HG03066 (cell line): ENCODE data around the gene TMEM245.

Experiments used
- ATAC-seq: cut with Tn5 transposase; IDR thresholded peaks from one replicate; pipeline ENCODE4 v1.9.1; 2021; ENCODE audit warnings: low read depth; ENCODE audit not compliant: unreplicated experiment

The TMEM245 gene

DNA sequence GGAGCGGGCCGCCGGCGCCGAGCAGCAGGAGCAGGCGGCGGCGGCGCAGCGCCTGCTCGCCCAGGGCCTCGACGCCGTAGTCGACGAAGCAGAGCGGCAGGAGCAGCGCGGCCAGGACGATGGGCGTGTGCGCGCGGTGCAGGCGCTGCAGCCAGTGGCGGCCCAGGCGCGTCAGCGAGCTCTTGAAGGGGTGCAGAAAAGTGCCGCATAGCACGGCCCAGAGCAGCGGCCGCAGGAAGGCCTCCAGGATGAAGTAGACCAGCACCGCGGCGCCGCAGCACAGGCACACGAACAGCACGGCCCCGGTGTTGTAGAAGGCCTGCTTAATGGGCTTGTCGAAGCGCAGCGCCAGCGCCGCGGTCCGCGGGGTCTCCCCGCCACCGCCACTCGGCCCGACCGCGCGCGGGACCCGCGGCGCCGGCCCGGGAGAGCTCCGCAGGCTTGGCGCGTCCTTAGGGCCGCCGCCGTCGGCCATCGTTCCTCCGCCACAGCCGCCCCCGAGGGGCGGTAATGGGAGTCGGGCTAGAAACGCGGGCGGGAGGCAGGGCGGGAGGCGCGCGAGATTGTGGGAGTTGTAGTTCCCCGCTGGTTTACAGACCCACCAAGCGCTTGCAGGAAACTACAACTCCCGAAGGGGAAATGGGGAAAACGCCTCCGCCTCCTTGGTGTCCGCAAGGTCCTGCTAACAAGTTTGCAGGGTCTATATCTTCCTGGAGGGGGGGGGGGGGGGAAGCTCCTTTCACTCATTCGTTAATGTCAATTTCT is at the start of gene TMEM245:
Gene TMEM245, minus strand, starts transcription at position 509 of the 765 bp plus-strand sequence. Its CDS starts 34 bp downstream, at position 475.
- peak; percentile 88 for ATAC-seq

DNA sequence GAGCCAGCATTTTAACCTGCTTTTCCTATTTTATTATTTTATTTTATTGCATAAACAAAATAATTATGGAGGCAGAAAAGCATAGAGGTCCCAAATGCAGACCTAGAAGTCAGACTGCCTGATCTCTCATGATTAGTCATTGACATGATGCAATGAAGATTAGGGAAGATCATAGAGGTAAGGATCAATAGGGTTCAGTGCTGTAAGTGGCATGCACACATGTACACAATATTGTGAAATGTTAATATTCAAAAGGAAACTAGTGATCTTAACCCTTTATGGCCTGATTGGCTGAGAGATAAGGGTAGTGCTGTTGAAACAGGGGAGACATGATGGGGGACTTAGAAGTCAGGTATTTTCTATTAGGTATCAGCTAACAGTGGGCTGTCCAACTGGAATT is 48.4 kb upstream of the TMEM245 start:
- ATAC-seq, result no peak

DNA sequence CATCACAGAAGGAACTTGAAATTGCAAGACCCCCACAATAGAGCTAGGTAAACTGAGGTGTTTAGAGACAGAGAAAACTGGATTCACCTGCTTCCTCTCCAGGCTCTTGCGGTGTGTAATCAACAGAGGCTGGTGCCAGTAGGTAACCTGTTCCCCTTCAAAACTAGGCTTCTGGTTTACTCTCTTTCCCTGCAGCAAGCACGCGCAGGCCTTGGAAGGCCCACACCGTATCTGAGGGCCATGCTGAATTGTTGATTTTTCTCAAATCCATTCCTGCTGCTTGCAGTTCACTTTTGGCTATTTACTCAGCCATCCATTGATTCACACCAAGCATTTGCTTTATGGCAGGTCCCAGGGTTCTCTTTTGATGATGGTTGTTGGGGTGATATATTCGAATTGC is 48.0 kb upstream of the TMEM245 start:
- no peak for ATAC-seq

DNA sequence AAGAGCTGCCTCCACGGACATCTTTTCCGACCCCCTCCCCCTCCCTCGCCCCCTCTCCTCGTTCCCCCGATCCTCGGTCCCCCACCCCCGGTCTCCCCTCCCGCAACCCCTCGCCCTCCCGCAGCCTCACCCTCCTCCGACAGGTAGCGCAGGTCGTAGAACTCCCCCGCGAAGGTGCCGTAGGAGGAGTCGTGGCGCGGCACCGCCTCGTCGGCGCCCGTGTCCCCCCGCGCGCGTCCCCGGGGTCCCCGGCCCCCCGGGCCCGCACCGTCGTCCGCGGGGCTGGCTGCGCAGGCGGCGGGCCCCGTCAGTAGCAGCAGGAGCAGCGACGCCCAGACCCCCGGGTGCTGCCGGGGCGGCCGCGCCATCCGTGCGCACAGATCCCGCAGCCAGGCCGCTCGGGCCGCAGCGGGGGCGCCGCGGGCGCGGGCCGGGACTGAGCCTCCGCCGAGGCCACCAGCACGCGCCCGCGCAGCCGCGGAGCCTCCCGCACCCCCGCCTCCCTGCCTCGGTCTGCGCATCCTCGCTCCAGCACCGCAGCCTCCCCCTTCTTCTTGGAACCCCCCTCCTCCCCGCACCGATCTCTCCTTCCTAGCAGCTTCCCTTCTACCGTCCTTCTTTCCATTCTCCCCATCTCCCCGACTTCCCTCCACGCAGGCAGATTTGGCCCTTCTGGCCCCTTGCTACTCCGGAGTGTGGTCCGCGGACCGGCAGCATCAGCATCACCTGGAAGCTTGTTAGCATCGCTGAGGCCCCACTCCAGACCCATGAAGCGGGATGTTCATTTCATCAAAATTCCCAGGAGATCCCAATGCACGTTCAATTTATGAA is 47.2 kb upstream of the TMEM245 start, which contains the start of gene FRRS1L:
Gene FRRS1L, minus strand, starts transcription at position 479 of the 831 bp plus-strand sequence. Its CDS starts 111 bp downstream, at position 368.
- no peak for ATAC-seq

DNA sequence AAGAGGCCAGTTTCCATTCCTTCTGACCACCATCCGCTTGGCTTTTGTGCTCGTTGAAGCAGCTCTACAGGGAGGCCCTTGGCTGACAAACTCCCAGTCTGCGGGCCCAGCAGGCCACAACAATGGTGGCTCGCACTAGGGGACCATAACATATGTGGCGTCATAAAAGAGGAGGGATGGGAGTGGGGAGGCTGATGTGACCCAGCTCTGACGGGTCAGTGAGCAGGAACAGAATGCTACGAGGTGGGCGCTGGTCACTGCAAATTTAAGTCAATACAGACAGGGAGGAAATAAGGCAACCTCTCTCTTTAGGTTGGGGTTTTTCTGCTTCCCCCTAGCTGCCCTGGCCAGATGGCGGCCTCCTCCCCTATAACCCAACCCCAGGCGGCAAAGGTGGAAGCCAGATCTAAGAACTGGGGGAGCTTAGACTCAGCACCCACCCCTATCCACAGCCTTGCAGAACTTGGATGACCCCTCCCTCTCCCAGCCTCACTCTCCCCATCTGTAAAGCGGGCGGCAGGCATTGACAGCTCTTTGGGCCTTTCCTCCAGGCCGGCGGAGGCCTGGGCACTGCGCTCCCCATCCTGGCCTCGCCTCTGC is 46.5 kb upstream of the TMEM245 start:
- ATAC-seq, result no peak

DNA sequence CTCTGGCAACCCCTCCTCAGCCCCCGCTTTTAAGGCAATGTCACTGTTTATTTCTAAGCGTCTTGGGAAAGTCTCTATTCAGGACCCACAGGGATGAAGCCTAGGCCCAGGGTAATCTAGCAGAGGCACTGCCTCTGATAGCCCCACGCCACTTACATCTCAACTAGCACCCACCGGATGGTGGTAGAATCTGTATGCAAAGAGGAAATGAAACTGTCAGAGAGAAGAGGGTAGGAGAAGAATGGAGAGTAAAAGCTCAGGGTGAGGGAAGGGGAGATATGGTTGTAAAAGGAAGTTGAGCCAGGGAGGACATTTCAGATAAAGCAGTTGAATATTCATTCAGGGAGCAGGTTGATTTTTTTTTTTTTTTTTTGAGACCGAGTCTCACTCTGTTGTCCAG is 44.3 kb upstream of the TMEM245 start:
- ATAC-seq, result no peak

DNA sequence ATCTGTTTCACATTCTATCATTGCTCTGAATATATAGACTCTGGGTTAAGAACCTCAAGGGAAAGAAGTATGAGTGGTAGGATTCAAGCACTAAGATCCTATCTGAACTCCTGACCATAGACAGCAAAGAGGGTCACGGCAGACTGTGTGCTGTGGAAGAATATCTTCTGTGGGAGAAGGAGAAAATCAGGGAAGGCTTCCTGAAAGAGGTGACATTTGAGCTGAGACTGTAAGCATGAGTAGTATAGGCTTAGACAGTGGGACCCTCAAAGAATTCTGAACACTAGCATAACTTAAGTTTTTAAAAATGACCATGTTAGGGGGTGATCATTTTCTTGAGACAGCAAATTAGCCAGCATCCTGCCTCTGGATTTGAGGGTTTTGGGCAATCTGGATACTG is 43.4 kb upstream of the TMEM245 start:
- no peak for ATAC-seq

DNA sequence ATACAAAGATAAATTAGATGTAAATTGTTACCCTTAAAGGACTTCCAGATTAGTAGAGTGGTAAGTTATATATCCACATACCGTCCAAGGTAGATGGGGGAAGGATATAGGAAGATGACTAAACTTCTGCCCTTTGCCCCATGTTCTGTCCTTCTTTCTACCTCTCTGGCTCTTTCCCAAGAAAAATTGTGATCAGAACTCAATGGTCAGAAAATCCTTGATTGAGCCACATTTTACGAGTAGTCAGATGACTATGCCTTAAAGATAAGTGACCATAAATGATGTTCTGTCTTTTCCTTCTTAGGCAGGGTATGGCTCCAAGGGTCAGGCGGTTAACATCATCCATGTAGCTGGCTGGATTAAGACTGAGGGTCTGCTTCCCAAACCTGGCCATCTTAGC is 42.9 kb upstream of the TMEM245 start:
- no peak for ATAC-seq

DNA sequence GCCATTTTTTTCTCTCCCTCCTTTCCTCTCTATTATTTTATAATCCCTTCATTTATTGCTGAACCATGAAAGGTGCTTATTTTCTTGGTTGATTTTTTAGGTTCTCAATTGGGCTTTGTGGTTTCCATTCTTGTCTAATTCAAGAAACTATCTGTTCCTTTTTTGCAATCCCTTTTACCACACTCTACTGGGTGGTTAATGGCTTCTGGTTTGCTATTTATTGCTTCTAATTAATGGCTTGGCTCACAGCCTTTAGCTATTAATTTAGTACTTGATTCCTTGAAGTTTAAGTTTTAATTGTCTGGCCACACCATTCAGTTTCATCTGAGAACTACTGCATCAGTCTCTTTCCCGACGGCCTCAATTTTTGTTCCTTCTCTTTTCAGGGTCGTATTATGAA is 41.7 kb upstream of the TMEM245 start:
- ATAC-seq, result no peak

DNA sequence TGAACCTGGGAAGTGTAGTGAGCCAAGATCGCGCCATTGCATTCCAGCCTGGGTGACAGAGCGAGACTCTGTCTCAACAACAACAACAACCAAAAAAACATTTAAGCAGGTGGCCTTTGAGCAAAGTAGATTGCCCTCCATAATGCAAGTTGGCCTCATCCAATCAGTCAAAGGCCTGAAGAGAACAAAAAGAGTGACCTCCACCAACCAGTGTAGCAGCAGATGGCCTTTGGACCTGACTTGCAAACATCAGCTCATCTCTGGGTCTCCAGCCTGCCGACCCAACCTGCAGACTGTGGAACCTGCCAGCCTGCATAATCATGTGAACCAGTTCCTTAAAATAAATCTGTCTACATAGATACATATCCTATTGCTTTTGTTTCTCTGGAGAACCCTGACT is 39.8 kb upstream of the TMEM245 start:
- ATAC-seq, result no peak

DNA sequence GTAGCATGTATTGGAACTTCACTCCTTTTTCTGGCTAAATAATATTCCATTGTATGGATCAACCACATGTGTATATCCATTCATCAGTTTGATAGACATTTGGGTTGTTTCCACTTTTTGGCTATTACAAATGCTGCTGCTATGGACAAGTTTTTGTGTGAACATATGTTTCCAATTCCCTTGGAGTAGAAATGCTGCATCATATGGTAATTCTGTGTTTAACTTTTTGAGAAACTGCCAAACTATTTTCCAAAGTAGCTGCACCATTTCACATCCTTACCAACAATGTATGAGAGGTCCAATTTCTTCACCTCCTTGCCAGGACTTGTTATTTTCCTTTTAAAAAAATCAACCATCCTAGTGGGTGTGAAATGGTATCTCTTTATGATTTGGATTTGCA is 38.9 kb upstream of the TMEM245 start:
- no peak for ATAC-seq

DNA sequence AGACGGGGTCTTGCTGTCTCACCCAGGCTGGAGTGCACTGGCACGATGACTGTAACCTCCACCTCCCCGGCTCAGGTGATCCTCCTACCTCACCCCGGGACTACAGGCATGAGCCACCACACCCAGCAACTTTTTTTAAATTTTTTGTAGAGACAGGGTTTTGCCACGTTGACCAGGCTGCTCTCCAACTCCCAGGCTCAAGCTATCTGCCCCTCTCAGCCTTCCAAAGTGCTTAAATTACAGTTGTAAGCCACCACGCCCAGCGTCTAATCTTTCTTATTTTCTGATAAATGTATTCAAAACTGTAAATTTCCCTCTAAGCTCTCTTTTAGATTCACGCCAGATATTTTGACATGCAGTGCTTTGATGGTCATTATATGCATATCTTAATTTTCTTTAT is 37.0 kb upstream of the TMEM245 start:
- no peak for ATAC-seq

DNA sequence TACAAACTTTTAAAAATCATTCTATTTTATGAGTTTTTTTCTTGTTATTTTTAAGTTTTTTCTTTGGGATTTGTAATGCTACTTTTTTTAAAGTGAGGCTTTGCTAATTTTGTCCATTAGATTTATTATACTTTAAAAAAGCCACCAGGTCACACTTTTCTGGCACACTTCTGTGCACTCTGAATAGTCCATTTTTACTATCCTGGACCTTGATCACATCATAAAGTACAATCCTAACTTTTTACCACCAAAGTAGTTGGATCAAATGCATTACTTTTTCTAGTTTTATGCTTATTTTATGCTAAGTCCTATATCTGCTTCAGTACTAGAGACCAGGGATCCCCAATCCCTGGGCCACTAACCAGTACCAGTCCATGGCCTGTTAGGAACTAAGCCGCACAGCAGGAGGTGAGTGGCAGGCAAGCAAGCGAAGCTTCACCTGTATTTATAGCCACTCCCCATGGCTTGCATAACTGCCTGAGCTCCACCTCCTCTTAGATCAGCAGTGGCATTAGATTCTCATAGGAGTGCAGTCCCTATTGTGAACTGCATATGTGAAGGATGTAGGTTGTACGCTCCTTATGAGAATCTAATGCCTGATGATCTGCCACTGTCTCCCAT is 31.3 kb upstream of the TMEM245 start:
- ATAC-seq, result no peak

DNA sequence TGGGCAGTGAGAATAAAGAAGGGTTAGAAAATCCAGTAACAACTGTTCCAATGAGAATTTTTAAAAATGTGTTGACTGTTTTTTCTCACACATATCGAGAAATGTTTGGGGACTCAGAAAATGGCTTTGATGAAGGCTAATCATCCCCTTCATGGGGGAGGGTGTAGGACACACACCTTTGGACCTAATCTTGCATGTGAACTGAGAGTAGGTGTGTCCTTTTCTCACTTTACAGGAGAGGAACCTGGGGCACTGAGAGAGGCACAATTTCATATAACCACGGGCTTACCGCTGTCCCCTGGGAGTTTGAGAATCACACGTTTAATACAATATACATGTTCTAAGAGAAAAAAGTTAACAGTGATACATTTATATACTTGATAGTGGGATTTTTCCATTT is 30.0 kb upstream of the TMEM245 start:
- ATAC-seq, result no peak

DNA sequence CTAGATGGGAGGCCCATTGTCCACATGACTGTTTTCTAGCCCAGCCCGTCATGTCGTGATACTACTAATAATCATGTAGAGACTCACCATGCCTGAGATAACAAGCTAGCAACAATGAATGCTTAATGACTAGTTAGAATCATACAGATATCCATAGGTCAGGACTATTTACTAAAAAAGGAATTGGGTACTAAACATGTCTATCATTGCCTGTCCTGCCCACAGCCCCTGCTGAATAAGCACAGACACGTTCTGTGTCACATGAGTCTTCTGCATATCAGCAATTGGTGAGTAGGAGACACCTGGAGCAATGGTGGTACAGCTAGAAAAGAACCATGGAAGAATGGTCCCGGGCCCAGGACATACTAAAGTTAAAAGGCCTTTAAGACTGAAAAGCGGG is 29.3 kb upstream of the TMEM245 start:
- ATAC-seq, result no peak

DNA sequence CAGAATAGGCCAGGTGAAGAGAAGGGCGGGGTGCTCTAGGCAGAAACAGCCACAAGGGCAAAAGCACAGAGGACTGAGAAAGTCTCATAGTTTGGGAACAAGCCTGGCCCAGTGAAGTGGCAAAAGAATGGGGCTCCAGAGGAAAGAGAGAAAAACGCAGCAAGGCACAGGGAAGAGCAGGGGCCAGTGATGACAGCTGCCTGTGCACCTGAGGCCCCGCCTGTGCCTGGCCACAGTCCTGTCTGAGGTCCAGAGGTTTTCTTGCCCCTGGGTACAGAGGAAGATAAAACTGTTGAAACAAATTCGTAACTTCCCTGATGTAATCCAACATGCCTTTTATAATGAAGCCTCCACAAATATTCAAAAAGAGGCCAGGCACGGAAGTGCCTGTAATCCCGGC is 25.3 kb upstream of the TMEM245 start:
- no peak for ATAC-seq

DNA sequence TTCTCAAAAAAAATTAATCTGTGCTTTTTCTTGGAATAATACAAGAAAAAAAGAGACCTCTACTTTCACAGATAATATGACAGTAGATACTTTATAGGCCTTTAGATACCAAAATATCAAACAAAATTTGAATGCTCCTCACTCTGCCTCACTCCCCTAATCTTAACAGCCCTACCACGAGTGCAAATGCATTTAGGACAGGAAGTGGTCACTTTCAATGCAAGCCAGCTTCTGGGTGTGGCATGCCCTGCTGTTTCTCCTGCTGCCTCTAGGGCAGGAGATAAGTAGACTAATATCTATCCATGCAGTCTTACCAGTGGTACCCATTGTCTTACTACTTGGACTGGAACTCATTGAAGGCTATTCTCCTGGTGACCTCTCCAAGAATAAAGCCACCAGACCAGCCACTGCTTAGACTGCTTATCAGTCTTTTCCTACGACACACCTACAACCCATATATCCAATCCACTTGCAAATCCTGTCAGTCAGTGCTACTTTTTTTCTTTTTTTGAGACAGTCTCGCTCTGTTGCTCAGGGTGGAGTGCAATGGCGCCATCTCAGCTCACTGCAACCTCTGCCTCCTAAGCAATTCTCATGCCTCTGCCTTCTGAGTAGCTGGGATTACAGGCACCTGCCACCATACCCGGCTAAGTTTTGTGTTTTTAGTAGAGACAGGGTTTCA is 24.3 kb upstream of the TMEM245 start:
- ATAC-seq, result peak; percentile 95

DNA sequence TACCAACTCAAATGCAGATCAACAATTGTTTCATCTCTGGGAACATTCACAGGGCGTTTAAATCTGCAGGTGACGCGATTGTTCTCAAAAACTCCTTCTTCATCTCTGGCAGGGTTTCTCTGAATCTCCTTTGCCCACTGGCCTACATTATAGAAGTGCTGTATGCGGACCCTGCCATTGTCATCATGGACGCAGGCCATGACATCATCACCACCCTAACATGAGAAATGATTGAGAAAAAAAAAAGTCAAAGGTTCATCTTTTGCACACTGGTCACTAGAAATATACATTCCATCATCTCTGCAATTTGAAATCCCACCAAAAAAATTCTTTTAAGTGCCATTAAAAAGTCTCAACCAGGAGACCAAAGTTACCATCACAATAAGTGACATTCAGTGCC is 21.6 kb upstream of the TMEM245 start:
- no peak for ATAC-seq

DNA sequence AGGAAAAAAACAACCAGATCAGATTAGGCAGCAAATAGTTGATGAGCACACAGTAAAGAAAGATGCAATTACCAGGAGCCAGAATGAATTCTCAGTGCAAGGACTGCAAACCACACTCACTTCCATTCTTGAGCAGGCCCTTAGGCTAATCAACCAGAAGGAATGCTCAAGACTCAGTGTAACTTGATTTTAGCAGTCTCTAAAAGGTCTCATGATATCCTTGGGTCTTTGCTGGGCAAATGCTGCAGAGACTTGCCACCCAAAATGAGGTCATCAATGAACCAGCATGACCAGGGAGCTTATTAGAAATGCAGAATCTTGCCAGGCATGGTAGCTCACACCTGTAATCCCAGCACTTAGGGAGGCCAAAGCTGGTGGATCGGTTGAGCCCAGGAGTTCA is 20.1 kb upstream of the TMEM245 start:
- ATAC-seq, result no peak

DNA sequence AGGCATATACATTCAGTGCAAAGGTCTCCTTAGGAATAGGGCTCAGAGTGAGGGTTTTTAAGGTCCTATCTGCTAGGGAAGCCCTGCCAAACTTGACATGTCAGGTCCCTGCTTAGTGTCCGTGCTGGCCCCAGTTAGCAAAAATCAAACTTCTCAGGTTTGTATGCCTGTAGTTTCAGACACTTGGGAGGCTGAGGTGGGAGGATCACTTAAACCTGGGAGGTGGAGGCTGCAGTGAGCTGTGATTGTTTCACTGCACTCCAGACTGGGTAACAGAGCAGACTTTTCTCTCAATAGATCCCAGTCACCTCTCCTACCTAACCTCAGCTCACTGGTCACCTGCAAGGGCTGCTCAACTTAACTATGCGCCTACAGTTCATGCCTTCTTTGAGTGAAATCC is 18.7 kb upstream of the TMEM245 start:
- no peak for ATAC-seq
